Measurements from ENCODE around the gene TLE6. TPM values are rescaled to one million over a fixed set of nuclear protein-coding genes. Genes with fewer than 3 reads are reported as not detected.

Gene TLE6
- total and polyA plus RNA-seq, 2 of the 13 experiments (the other 11 are each of a cell fraction or from before 2014, with no cell fraction given): 0.24 to 5.5 TPM

GRCh38 chr19:2993579-2993978 is 16.2 kb downstream of the TLE6 start:
- Histone ChIP-seq H3K4me2 (ENCODE audit: low read depth, low read length) (no peak overlapping the region), H3K9me3 (ENCODE audit: low read length) (no peaks in the 10 kb centered on the region), H4K20me1 (ENCODE audit: insufficient read depth, low read length) (no peaks in the 10 kb centered on the region), H3K4me1 (ENCODE audit: insufficient read depth, low read length) (no peaks in the 10 kb centered on the region), H3K9ac (ENCODE audit: insufficient read depth, low read depth, low read length) (no peak overlapping the region), H3K27me3 (ENCODE audit: control insufficient read depth in 1 of 2, insufficient read depth in 2 of 2, low read length in 2 of 2) (peaks cover 1 to 28% of the 10 kb centered on the region in 2 experiments; a peak in 3 of 5 replicates), H3K79me2 (ENCODE audit: insufficient read depth, low read length) (no peaks in the 10 kb centered on the region), H2AFZ (ENCODE audit: low read length) (no peak overlapping the region), H3K27ac (ENCODE audit: extremely low read length, insufficient read depth, low read length) (no peak overlapping the region), H3K4me3 (replicated peaks in 1 of 3; ENCODE audit: insufficient read depth in 1 of 3, low read depth in 2 of 3, low read length in 3 of 3) (no peak overlapping the region), H3K36me3 (replicated peaks in 1 of 2; ENCODE audit: control insufficient read depth in 1 of 2, insufficient read depth in 2 of 2, low read length in 2 of 2) (no peaks in the 10 kb centered on the region)
- no TSS peak for BruUV-seq (replicated peaks)
- intact Hi-C loops (cut with micrococcal nuclease; ENCODE audit: unreplicated experiment) (no loop called here), in situ Hi-C loops (cut with HindIII; ENCODE audit: extremely low pct_ligation_motif_present, low pct_unique_long_range_greater_than_20kb) (no loop called here)
- FAIRE-seq: no peak
- WGBS (ENCODE audit: low lambda C conversion rate): 50% methylated on average over 9 of the region's 9 CpGs
- no peak for ATAC-seq
- ChIA-PET CTCF (ENCODE audit: low intra/inter-chr PET ratio, low total read pairs) (no interaction called here), POLR2A (no interaction called here)
- no peak for DNase-seq (ENCODE audit: low spot score)
- TF ChIP-seq GABPA (IDR thresholded peaks at IDR 0.05; ENCODE audit: low read depth, low read length) (no peak), GABPA (CRISPR knock-in tag; IDR thresholded peaks at IDR 0.05; ENCODE audit: low read depth) (no peak), ZNF670 (CRISPR knock-in tag; IDR thresholded peaks at IDR 0.05; ENCODE audit: borderline replicate concordance) (no peak), ATF3 (CRISPR knock-in tag; IDR thresholded peaks at IDR 0.05) (no peak), SMAD3 (CRISPR knock-in tag; IDR thresholded peaks at IDR 0.05) (no peak), JUNB (CRISPR knock-in tag; IDR thresholded peaks at IDR 0.05; ENCODE audit: borderline replicate concordance) (no peak), ZNF274 (CRISPR knock-in tag; IDR thresholded peaks at IDR 0.05) (no peak), HMGXB3 (CRISPR knock-in tag; IDR thresholded peaks at IDR 0.05; ENCODE audit: borderline replicate concordance) (no peak), GLI4 (CRISPR knock-in tag; IDR thresholded peaks at IDR 0.05; ENCODE audit: borderline replicate concordance) (no peak), MED1 (CRISPR knock-in tag; IDR thresholded peaks at IDR 0.05) (no peak), RNF219 (CRISPR knock-in tag; IDR thresholded peaks at IDR 0.05) (no peak), PLRG1 (conservative IDR thresholded peaks at IDR 0.05) (no peak), ZFP36L1 (CRISPR knock-in tag; IDR thresholded peaks at IDR 0.05) (no peak), NRL (CRISPR knock-in tag; IDR thresholded peaks at IDR 0.05; ENCODE audit: borderline replicate concordance) (no peak)
- TF ChIP-seq, protein P1, sequence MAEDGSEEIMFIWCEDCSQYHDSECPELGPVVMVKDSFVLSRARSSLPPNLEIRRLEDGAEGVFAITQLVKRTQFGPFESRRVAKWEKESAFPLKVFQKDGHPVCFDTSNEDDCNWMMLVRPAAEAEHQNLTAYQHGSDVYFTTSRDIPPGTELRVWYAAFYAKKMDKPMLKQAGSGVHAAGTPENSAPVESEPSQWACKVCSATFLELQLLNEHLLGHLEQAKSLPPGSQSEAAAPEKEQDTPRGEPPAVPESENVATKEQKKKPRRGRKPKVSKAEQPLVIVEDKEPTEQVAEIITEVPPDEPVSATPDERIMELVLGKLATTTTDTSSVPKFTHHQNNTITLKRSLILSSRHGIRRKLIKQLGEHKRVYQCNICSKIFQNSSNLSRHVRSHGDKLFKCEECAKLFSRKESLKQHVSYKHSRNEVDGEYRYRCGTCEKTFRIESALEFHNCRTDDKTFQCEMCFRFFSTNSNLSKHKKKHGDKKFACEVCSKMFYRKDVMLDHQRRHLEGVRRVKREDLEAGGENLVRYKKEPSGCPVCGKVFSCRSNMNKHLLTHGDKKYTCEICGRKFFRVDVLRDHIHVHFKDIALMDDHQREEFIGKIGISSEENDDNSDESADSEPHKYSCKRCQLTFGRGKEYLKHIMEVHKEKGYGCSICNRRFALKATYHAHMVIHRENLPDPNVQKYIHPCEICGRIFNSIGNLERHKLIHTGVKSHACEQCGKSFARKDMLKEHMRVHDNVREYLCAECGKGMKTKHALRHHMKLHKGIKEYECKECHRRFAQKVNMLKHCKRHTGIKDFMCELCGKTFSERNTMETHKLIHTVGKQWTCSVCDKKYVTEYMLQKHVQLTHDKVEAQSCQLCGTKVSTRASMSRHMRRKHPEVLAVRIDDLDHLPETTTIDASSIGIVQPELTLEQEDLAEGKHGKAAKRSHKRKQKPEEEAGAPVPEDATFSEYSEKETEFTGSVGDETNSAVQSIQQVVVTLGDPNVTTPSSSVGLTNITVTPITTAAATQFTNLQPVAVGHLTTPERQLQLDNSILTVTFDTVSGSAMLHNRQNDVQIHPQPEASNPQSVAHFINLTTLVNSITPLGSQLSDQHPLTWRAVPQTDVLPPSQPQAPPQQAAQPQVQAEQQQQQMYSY (CRISPR knock-in tag; IDR thresholded peaks at IDR 0.05): no peak

Data from HepG2 (cell line).